ENCODE measurements around the gene NBL1.

GRCh38 chr1:19689085-19689757, 45.1 kb downstream of the NBL1 start:
- TF ChIP-seq POLR2AphosphoS5 (IDR thresholded peaks at IDR 0.05; ENCODE audit: borderline replicate concordance, low read depth, low read length) (no peak), EZH2 (IDR thresholded peaks at IDR 0.05) (no peak), FOXP2 (optimal IDR thresholded peaks at IDR 0.05; ENCODE audit: control extremely low read depth, extremely low read length, insufficient read depth) (no peak)

Data from SK-N-MC (cell line).